ENCODE data around the gene DPP10.

DNA sequence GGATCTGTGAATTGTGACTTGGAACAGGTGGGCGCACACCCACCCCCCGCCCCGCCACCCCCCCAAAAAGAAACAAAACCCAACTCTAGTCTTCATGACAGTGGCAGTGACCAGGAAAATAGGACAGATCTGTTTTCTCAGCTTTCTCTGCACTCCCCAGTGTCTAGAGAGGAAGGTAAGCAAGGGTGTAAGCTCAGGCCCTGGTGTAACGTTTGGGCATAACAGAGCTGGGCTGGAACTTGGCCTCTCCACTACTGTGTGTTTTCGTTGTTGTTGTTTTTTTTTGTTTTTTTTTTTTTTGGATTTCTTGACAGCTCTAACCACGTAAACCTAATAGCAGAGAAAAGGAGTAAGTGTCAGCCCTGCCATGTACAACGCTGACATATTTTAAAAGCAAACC, 1160.8 kb downstream of the DPP10 start:
- TF ChIP-seq, protein P1, sequence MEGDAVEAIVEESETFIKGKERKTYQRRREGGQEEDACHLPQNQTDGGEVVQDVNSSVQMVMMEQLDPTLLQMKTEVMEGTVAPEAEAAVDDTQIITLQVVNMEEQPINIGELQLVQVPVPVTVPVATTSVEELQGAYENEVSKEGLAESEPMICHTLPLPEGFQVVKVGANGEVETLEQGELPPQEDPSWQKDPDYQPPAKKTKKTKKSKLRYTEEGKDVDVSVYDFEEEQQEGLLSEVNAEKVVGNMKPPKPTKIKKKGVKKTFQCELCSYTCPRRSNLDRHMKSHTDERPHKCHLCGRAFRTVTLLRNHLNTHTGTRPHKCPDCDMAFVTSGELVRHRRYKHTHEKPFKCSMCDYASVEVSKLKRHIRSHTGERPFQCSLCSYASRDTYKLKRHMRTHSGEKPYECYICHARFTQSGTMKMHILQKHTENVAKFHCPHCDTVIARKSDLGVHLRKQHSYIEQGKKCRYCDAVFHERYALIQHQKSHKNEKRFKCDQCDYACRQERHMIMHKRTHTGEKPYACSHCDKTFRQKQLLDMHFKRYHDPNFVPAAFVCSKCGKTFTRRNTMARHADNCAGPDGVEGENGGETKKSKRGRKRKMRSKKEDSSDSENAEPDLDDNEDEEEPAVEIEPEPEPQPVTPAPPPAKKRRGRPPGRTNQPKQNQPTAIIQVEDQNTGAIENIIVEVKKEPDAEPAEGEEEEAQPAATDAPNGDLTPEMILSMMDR (IDR thresholded peaks at IDR 0.05) = no peak
- no peak for TF ChIP-seq POLR2AphosphoS5 (IDR thresholded peaks at IDR 0.05; ENCODE audit: low read depth, low read length)
